Activated CD8-positive, alpha-beta T cell treated with anti-CD3 and anti-CD28 coated beads for 36 hours (primary cell): ENCODE measurements around the gene MYO5B. TPM values are rescaled to one million over a fixed set of nuclear protein-coding genes. Genes with fewer than 3 reads are reported as not detected.

ENCODE experiments used
- ATAC-seq: fragments of 200-7000 bp; cut with Tn5 transposase; one replicate; pipeline ENCODE4 v1.10.0; 2021; ENCODE audit warnings: mild to moderate bottlenecking, moderate library complexity
- CTCF ChIA-PET: fragments of 350-600 bp; sonication (Branson Sonifier 250); formaldehyde crosslinking; loops from one replicate; lab custom pipeline; 2021; ENCODE audit warnings: antibody characterized with exemption; lab: Charles Lee
- POLR2A ChIA-PET: fragments of 350-600 bp; sonication (Branson Sonifier 250); formaldehyde crosslinking; loops from one replicate; lab custom pipeline; 2021; ENCODE audit warnings: antibody characterized with exemption; lab: Charles Lee
- DNase-seq: peaks from one replicate; pipeline ENCODE4 v3.0.0-alpha.2; 2020
- H3K27ac Mint-ChIP-seq: one replicate; pipeline ENCODE4 v1.8.0; 2021; ENCODE audit warnings: mild to moderate bottlenecking, mixed read lengths
- H3K27me3 Mint-ChIP-seq: one replicate; pipeline ENCODE4 v1.8.0; 2021; ENCODE audit warnings: mixed read lengths
- H3K36me3 Mint-ChIP-seq: one replicate; pipeline ENCODE4 v1.8.0; 2021; ENCODE audit warnings: low read depth, mixed read lengths
- H3K4me1 Mint-ChIP-seq: one replicate; pipeline ENCODE4 v1.8.0; 2021; ENCODE audit warnings: low read depth, mixed read lengths
- H3K4me3 Mint-ChIP-seq: one replicate; pipeline ENCODE4 v1.8.0; 2021; ENCODE audit warnings: mild to moderate bottlenecking, moderate library complexity, mixed read lengths
- H3K9me3 Mint-ChIP-seq: one replicate; pipeline ENCODE4 v1.8.0; 2021; ENCODE audit warnings: mixed read lengths
- intact Hi-C: fragments of 100-400 bp; cut with micrococcal nuclease; formaldehyde crosslinking; loops from one replicate; pipeline ENCODE4 v1.10.0; 2022
- total RNA-seq, 2 experiments: library from RNA; stranded (reverse); gene quantifications; one replicate each; pipeline ENCODE4 v1.2.3, GENCODE V29; 2021
- TF ChIP-seq, protein P1 (sequence below): fragments of 200-600 bp; IDR thresholded peaks from one replicate; pipeline ENCODE4 v1.8.0; 2022; ENCODE audit warnings: antibody characterized with exemption, mild to moderate bottlenecking

MYO5B gene
- total RNA-seq, 2 experiments from 2014 or later = 0.09 TPM; not detected in 1

- CTCF ChIA-PET = interaction anchor here (1.0 kb wide), 1 partner anchor 565 kb away, joined by 3 read pairs; no protein-coding TSS in a partner anchor
These were observed 331.0 kb downstream of the MYO5B start for GRCh38 chr18:49863769-49864621.

GRCh38 chr18:49862656-49863385, 332.1 kb downstream of the MYO5B start:
- H3K9me3 Mint-ChIP-seq = no peaks in the 10 kb centered on the region
- TF ChIP-seq, protein P1, sequence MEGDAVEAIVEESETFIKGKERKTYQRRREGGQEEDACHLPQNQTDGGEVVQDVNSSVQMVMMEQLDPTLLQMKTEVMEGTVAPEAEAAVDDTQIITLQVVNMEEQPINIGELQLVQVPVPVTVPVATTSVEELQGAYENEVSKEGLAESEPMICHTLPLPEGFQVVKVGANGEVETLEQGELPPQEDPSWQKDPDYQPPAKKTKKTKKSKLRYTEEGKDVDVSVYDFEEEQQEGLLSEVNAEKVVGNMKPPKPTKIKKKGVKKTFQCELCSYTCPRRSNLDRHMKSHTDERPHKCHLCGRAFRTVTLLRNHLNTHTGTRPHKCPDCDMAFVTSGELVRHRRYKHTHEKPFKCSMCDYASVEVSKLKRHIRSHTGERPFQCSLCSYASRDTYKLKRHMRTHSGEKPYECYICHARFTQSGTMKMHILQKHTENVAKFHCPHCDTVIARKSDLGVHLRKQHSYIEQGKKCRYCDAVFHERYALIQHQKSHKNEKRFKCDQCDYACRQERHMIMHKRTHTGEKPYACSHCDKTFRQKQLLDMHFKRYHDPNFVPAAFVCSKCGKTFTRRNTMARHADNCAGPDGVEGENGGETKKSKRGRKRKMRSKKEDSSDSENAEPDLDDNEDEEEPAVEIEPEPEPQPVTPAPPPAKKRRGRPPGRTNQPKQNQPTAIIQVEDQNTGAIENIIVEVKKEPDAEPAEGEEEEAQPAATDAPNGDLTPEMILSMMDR = no peak
- no peaks in the 10 kb centered on the region for H3K4me1 Mint-ChIP-seq
- DNase-seq = no peak
- intact Hi-C loops = no loop called here
- no peaks in the 10 kb centered on the region for H3K27me3 Mint-ChIP-seq
- no peaks in the 10 kb centered on the region for H3K36me3 Mint-ChIP-seq
- ATAC-seq = no peak
- POLR2A ChIA-PET = interaction anchor here (0.6 kb wide), 1 partner anchor 811 kb away, joined by 3 read pairs; no protein-coding TSS in a partner anchor
- CTCF ChIA-PET = interaction anchor here (0.9 to 8.9 kb wide), 10 partner anchors 10 to 350 kb away, joined by 3 to 131 read pairs (median 7); no protein-coding TSS in a partner anchor
- H3K27ac Mint-ChIP-seq = no peak overlapping the region
- H3K4me3 Mint-ChIP-seq = no peak overlapping the region

More at GRCh38 chr18:49863769-49864621, 331.0 kb downstream of the MYO5B start:
- no peaks in the 10 kb centered on the region for H3K27me3 Mint-ChIP-seq
- H3K36me3 Mint-ChIP-seq = no peaks in the 10 kb centered on the region
- no peak overlapping the region for H3K27ac Mint-ChIP-seq
- DNase-seq (no peak), ATAC-seq (no peak)
- intact Hi-C loops = no loop called here
- TF ChIP-seq, protein P1 = no peak
- H3K9me3 Mint-ChIP-seq = no peaks in the 10 kb centered on the region
- POLR2A ChIA-PET = no interaction called here
- H3K4me1 Mint-ChIP-seq = no peaks in the 10 kb centered on the region
- H3K4me3 Mint-ChIP-seq = no peak overlapping the region

DNA sequence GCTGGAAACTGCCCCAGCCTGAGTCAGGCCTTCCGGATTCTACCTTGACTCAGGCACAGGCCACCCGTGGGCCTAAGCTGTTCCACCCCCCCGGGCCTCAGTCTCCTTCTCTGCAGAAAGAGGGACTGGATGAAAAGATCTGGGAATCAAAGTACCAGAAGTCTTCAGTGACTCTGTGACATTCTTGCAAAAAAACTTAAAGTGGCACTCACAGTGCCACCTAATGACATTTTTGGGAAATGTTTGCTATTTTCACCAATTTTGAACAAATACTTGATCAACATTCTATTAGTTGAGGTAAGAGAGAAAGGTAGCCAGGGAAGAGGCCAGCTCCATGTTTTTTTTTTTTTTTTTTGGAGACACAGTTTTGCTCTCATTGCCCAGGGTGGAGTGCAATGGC, 333.3 kb downstream of the MYO5B start:
- intact Hi-C loops = no loop called here
- no peak for DNase-seq
- H3K4me1 Mint-ChIP-seq = no peaks in the 10 kb centered on the region
- H3K27ac Mint-ChIP-seq = no peak overlapping the region
- no peak for ATAC-seq
- TF ChIP-seq, protein P1 = no peak
- POLR2A ChIA-PET = interaction anchor here (0.6 kb wide), 1 partner anchor 573 kb away, joined by 3 read pairs; no protein-coding TSS in a partner anchor
- H3K36me3 Mint-ChIP-seq = no peaks in the 10 kb centered on the region
- CTCF ChIA-PET = interaction anchor here (0.9 to 8.9 kb wide), 15 partner anchors 11 to 349 kb away, joined by 3 to 131 read pairs (median 4); no protein-coding TSS in a partner anchor
- no peak overlapping the region for H3K4me3 Mint-ChIP-seq
- H3K27me3 Mint-ChIP-seq = no peaks in the 10 kb centered on the region
- no peaks in the 10 kb centered on the region for H3K9me3 Mint-ChIP-seq

DNA sequence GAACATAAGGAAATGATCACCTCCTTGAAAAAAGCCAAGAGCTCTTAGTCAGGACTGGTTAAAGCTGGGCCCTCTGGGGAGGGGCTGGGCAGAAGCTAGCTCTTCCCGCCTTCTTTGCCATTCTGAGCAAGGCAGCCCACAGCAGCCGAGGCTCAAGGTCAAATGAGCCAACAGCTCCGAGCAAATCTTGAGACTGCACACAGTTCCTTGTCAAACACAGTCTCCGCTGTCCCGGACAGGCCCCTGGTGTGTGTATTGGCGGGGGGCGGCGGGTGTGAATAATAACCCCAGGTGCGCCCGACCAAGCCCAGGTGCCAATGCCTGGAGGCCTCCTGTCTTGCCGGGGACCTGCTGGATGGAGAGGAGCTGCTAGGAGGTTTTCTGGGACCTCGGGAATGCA, 335.2 kb downstream of the MYO5B start:
- ChIA-PET POLR2A (interaction anchor here (1.1 kb wide), 1 partner anchor 47 kb away, joined by 4 read pairs; no protein-coding TSS in a partner anchor), CTCF (interaction anchor here (0.7 to 8.9 kb wide), 13 partner anchors 9 to 498 kb away, joined by 3 to 131 read pairs (median 5); no protein-coding TSS in a partner anchor)
- TF ChIP-seq, protein P1 = no peak
- Mint-ChIP-seq H3K27ac (no peak overlapping the region), H3K4me3 (no peak overlapping the region), H3K27me3 (no peaks in the 10 kb centered on the region), H3K36me3 (no peaks in the 10 kb centered on the region), H3K9me3 (no peaks in the 10 kb centered on the region), H3K4me1 (no peaks in the 10 kb centered on the region)
- ATAC-seq = no peak
- DNase-seq = no peak
- intact Hi-C loops = loop anchor here (2.0 to 10.0 kb wide), 2 partner anchors 75 to 349 kb away; no protein-coding TSS in a partner anchor
